Esophagus muscularis mucosa (tissue), 4 donors: ENCODE data around the gene XYLT2. TPM values are rescaled to one million over a fixed set of nuclear protein-coding genes. Genes with fewer than 3 reads are reported as not detected.

ENCODE experiments used
- DNase-seq: peaks from one replicate; pipeline ENCODE4 v3.0.0-alpha.2; 2017; ENCODE audit errors: extremely low spot score
- H3K27ac ChIP-seq, 4 donors: fragments of 200-600 bp; sonication (generic); replicated peaks in 1 of 4; 1 replicate in 3 of 4; 2 replicates in 1 of 4; pipeline ENCODE4 v1.5.1; 2016 to 2019; ENCODE audit warnings: mild to moderate bottlenecking in 1 of 4
- H3K27me3 ChIP-seq, 4 donors: fragments of 200-600 bp; sonication (generic); one replicate each; pipeline versions ENCODE4 v1.5.1 to v1.6.0; 2016 to 2019
- H3K36me3 ChIP-seq, 4 donors: fragments of 200-600 bp; sonication (generic); one replicate each; pipeline ENCODE4 v1.5.1; 2016 to 2019
- H3K4me1 ChIP-seq, 4 donors: fragments of 200-600 bp; sonication (generic); one replicate each; pipeline ENCODE4 v1.5.1; 2016 to 2019
- H3K4me3 ChIP-seq, 4 donors: fragments of 200-600 bp; sonication (generic); 1 replicate in 2 of 4; 2 replicates in 2 of 4; pipeline ENCODE4 v1.5.1; 2016 to 2019; ENCODE audit warnings: mild to moderate bottlenecking in 4 of 4, moderate library complexity in 1 of 4
- H3K9me3 ChIP-seq, 4 donors: fragments of 200-600 bp; sonication (generic); 1 replicate in 3 of 4; 2 replicates in 1 of 4; pipeline ENCODE4 v1.5.1; 2016 to 2019
- CTCF ChIP-seq, 3 experiments: fragments of 200-600 bp in 2 of 3; fragments of 450-650 bp in 1 of 3; sonication (generic) in 2 of 3; IDR thresholded peaks; one replicate each; pipeline ENCODE4 v1.5.1; 2017 to 2019; ENCODE audit warnings: antibody characterized with exemption in 3 of 3, mild to moderate bottlenecking in 2 of 3, moderate library complexity in 1 of 3
- EP300 ChIP-seq: sonication (generic); formaldehyde crosslinking; IDR thresholded peaks from one replicate; pipeline ENCODE4 v1.6.1; 2017; ENCODE audit warnings: antibody characterized with exemption
- POLR2A ChIP-seq: fragments of 450-650 bp; IDR thresholded peaks from one replicate; pipeline ENCODE4 v1.6.1; 2017; ENCODE audit warnings: antibody characterized with exemption, moderate library complexity, mild to moderate bottlenecking, low read depth
- POLR2AphosphoS5 ChIP-seq, 2 donors: sonication (generic); formaldehyde crosslinking; IDR thresholded peaks; one replicate each; pipeline ENCODE4 v1.6.1; 2017; ENCODE audit warnings: antibody characterized with exemption in 2 of 2
- WGBS: methylation state at CpG from one replicate; pipeline ENCODE4 v1.1.5; 2018; 5-methylcytosine and 5-hydroxymethylcytosine counted together
- intact Hi-C: fragments of 100-400 bp; cut with DNase I; formaldehyde crosslinking; loops from one replicate; pipeline ENCODE4 v1.15.1; 2023
- total RNA-seq, 4 donors: library from RNA; depleted of rRNA; stranded (reverse); fragments of >200 nt; gene quantifications; one replicate each; pipeline versions ENCODE4 v1.1.0 to v1.2.1, GENCODE V29; 2016

The XYLT2 gene
- total RNA-seq, 4 donors from 2014 or later, result 12.8 to 29.8 (median 26.0) TPM

DNA sequence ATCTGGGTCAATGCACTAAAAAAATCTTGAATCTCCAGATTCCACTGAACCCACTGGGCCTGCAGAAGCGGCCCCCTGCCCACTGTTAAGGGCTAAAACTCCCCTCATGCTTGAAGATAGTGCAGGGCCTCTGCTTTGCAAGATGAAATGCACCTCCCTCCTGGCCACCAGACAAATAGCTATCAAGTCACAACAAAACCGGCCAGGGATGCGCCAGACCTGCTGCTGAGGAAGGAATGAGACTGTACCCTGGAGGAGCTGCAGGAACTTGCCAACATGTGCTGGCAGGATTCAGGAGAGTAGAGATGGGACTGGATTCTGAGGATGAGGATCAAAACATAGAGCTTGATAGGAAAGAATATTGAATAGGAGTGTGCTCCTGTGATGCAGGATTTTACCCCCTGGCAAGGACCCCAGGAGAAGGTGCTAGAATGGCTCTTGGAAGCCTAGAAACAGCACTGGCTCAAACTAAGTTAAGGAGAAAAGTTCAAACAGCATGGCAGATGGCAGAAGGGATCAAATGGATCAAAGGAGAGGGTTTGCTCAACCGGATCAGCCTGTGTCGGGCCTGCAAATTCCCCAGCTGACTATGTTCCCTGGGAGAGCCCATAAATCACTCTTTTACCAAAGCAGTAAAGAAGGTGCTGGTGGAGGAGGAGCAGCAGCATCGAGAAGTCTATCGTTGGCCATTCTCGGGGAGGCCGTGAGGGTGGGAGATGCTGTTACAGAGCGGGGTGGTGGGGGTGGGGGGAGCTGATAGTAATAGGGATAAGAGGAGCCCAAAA, 27.2 kb upstream of the XYLT2 start:
- Histone ChIP-seq H3K27ac (no peak overlapping the region), H3K9me3 (no peaks in the 10 kb centered on the region), H3K27me3 (no peaks in the 10 kb centered on the region), H3K4me3 (no peak overlapping the region), H3K36me3 (no peaks in the 10 kb centered on the region), H3K4me1 (peaks cover 0 to 8% (median 0%) of the 10 kb centered on the region in 4 donors)
- intact Hi-C loops, result no loop called here
- no peak for TF ChIP-seq CTCF (IDR thresholded peaks at IDR 0.05)
- TF ChIP-seq POLR2AphosphoS5 (IDR thresholded peaks at IDR 0.05), result no peak
- no peak for TF ChIP-seq EP300
- TF ChIP-seq POLR2A, result no peak
- 64% methylated on average over 10 of the region's 10 CpGs for WGBS
- no peak for DNase-seq

GRCh38 chr17:50319306-50320004, 26.5 kb upstream of the XYLT2 start:
- TF ChIP-seq CTCF (IDR thresholded peaks at IDR 0.05) (no peak), EP300 (no peak), POLR2A (no peak)
- Histone ChIP-seq H3K27me3 (no peaks in the 10 kb centered on the region), H3K36me3 (no peaks in the 10 kb centered on the region), H3K4me3 (no peak overlapping the region), H3K4me1 (peaks cover 0 to 8% (median 0%) of the 10 kb centered on the region in 4 donors), H3K27ac (no peak overlapping the region), H3K9me3 (no peaks in the 10 kb centered on the region)
- DNase-seq, result no peak
- WGBS, result 85% methylated on average over 12 of the region's 12 CpGs
- intact Hi-C loops, result no loop called here

GRCh38 chr17:50322271-50322670, 23.7 kb upstream of the XYLT2 start:
- TF ChIP-seq POLR2A (no peak), CTCF (IDR thresholded peaks at IDR 0.05) (no peak), POLR2AphosphoS5 (IDR thresholded peaks at IDR 0.05) (no peak), EP300 (no peak)
- no peak overlapping the region for H3K4me3 ChIP-seq
- no peak overlapping the region for H3K27ac ChIP-seq
- H3K27me3 ChIP-seq, result no peaks in the 10 kb centered on the region
- peaks cover 0 to 8% (median 0%) of the 10 kb centered on the region in 4 donors for H3K4me1 ChIP-seq
- intact Hi-C loops, result no loop called here
- DNase-seq, result no peak
- WGBS, result 60% methylated on average over 7 of the region's 7 CpGs
- no peaks in the 10 kb centered on the region for H3K9me3 ChIP-seq
- H3K36me3 ChIP-seq, result no peaks in the 10 kb centered on the region

- Histone ChIP-seq H3K4me1 (peaks cover 0 to 8% (median 0%) of the 10 kb centered on the region in 4 donors), H3K27ac (no peak overlapping the region), H3K27me3 (no peaks in the 10 kb centered on the region), H3K4me3 (no peak overlapping the region), H3K9me3 (no peaks in the 10 kb centered on the region), H3K36me3 (no peaks in the 10 kb centered on the region)
- TF ChIP-seq CTCF (IDR thresholded peaks at IDR 0.05) (no peak), EP300 (no peak), POLR2A (no peak), POLR2AphosphoS5 (IDR thresholded peaks at IDR 0.05) (no peak)
- intact Hi-C loops, result no loop called here
- no peak for DNase-seq
- WGBS, result 75% methylated on average over 5 of the region's 5 CpGs
Observed at GRCh38 chr17:50323060-50323459, 22.9 kb upstream of the XYLT2 start.
